Fibroblast of skin of right biceps (primary cell): Measurements from ENCODE around the gene MPPED1.

Experiments used
- DNase-seq: peaks from one replicate; pipeline ENCODE4 v3.0.0-alpha.2; 2013

The MPPED1 gene

GRCh38 chr22:43529934-43530333 lies 118.1 kb downstream of the MPPED1 start:
- DNase-seq, result no peak

- no peak for DNase-seq
Observed at GRCh38 chr22:43530349-43531201, 118.8 kb downstream of the MPPED1 start.

DNA sequence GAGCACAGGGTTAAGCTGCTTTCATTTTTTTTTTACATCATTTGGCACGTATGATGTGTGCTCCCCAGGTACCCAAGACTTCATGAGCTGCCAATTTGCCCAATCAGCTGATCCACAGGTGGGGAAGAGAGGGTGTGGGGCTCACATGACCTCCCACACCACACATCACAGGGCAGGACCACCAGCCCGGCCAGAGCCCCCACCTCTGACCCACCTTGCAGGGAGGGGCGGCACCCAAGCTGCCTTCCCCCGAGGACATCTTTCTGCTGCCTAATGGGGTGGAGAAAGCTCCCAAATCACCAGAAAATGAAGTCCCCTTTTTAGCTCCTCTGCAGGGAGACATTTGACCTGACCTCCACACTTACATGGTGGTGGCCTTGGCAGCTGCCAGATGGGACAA lies 119.8 kb downstream of the MPPED1 start:
- no peak for DNase-seq

DNA sequence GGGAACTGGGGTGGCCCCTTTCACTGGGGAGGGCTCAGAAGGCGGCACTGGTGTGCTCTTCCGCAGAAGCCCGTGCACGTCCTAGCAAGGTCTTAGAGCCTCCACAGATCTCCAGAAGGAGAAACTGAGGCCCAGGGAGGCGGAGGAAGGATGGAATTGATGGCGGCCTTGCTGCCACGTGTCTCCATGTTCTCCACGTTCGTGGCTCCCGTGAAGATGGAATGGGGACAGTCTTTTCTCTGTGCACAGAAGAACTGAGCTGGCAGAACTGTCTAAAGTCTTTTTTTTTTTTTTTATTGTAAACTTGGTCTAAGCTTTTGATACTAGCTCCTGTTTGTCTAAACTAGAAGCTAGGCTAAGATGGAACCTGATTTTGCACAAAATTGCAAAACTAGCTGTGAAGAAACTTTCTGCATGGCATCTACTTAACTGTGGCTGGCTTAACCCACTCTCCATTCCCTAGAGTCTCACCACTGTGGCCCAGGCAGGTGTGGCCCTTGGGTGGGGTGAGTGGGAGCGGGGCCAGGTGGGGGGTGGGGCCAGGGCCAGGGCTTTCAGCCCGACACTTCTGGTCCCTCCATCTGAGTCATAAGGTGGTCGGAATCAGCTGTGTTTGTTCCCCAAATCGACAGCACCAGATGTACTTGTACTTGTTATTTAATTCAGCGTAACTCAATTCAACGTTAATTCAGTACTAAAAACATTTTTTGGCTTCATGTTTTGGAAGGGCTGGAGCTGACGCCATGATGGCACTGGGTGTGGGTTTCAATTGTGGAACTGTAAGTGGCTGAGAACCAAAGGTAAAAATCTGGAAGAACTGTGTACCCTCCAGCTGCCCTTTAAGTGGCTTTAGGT lies 120.7 kb downstream of the MPPED1 start:
- DNase-seq, result no peak

DNA sequence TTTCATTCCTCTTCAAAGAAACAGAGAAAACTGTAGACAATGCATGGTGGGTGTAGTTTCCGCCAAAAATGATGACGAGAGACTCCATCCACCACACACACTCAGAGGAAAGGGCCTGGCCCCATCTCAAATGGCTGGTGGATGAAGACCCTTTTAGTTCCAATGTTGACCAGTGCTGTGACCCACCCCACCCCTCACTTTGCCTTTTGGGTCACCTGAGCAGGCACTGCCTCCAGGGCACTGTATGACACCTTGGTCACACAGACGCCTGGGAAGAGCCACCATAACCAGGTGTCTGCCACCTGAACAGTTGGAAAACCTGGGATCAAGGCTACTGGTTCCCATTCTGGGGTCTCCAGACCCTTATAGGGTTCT lies 121.3 kb downstream of the MPPED1 start:
- no peak for DNase-seq

DNA sequence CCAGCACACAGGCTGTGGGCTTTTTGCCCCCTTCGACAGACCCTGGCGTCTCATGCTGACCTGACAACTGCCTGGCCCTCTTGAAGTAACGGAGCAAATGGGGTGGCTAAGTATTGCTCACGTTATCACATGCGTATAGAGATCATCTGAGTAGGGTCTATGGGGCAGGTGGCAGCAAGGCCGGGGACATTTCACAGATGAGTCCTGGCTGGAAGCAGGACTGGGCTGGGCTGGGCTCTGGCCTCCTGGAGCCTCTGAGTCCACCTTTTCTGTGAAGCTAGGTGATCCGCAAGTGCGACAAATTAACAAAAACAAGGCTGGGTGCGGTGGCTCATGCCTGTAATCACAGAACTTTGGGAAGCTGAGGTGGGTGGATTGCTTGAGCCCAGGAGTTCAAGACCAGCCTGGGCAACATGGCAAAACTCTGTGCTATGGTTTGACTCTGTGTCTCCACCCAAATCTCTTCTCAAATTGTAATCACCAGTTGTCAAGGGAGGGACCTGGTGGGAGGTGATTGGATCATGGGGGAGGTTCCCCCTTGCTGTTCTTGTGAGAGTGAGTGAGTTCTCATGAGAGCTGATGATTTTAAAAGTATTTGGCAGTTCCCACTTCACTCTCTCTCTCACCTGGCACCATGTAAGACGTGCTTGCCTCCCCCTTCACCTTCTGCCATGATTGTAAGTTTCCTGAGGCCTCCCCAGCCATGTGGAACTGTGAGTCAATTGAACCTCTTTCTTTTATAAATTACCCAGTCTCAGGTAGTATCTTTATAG lies 122.0 kb downstream of the MPPED1 start:
- DNase-seq, result no peak

- DNase-seq, result no peak
Observed at GRCh38 chr22:43534916-43535315, 123.1 kb downstream of the MPPED1 start.

- no peak for DNase-seq
Observed at GRCh38 chr22:43535336-43535735, 123.5 kb downstream of the MPPED1 start.

DNA sequence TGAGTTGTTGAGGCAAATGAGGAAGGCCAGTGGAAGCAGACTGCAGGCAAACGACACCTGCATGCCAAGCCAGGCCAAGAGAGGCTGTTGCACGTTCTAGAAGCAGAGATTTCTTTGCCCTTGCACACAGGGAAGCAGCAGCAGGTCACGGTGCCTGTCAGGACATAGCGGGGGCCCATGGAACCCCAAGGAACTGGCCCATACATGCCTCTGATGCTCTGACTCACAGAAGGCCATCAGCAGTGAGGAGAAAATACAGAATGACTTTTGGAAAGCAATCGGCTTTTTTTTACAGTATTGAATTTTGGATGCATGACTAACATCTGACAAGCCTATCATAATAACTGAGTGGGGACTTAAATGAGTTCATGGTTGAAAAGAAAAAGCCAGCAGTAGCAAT lies 123.9 kb downstream of the MPPED1 start:
- no peak for DNase-seq

DNA sequence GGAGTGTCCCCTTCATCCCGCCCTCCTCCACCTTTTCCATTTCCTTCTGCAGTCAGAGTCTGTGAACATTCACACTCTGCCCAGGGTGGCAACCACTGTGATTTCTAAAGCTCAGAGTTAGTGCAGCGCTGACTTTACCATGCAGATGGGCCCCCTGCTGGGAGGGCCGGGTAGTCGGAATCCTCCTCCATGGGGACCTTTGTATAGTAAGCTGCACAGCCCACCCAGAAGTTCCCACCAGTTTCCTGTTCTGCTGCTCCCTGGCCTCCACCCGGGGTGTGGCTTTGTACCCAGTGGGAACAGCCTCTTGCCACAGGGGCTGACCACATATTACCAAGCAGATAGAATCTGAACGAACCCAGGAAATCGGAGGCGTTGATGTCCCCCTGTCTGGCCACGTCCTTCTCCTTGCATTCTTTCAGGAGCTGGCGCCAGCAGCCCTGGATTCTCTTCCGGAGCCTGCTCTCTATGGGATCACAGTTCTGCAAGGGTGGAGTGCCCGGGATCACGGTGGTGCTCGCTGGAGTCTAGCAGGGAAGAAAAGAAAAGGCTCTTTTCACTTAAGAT lies 125.3 kb downstream of the MPPED1 start:
- no peak for DNase-seq

DNA sequence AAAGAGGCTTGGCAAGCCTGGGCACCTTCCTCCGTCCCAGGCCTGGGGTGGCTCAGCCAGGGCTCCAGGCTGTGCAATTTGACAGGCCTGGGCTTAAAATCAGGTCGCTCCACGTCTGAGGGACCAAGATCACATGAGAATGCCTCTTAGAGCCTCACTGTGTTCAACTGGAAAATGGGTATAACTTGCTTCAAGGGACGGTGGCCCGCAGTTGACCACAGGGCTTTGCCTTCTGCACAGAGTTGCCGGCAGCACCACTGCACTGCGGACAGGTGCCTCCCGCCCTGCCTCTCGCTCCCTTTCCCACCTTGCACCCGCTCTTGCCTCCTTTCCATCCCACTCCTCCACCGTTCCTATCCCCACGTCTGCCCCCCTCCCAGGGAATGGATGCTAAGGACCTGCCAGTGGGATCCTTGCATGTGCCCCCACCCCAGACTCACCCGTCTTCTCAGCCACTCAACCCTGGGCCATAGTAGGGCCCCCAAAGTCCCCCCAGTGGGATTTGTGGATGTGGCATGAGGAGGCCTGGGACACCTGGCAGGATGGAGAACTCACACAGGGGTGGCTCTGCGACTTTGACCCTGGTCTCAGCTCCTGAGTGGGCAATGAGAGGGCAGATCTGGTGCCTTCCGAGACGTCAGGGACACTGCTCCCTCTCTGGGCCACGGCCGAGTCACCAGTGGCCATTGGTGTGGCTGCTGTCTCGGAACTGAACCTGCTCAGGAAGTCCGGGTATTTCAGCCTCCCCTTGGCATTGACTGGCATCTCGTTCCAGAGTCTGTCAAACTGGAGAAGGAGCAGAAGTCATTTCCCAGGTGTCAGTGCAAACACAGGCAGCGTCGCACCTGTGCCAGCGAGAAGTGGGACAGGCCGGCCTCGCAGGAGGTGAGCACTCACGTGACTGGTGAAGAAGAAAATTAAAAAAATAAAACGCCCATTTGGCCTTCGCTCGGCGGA lies 128.0 kb downstream of the MPPED1 start:
- no peak for DNase-seq

DNA sequence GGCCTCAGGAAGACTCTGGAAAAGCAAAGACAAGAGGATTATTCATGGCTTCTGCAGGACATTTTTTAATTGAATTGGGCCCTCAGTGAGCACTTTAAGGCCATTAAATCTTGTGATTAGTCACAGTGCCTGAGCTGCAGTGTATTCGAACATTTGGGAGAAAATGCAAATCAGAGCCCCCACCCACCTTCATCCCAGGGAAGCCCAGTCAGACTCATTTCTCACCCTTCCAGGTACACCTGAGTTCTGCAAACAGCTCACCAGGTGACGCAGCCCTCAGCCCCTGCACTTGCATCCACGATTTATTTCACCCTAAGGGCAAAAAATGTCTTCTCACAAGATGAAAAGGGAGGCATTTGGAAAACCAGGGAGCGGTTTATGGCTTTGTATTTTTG lies 128.7 kb downstream of the MPPED1 start:
- no peak for DNase-seq

DNA sequence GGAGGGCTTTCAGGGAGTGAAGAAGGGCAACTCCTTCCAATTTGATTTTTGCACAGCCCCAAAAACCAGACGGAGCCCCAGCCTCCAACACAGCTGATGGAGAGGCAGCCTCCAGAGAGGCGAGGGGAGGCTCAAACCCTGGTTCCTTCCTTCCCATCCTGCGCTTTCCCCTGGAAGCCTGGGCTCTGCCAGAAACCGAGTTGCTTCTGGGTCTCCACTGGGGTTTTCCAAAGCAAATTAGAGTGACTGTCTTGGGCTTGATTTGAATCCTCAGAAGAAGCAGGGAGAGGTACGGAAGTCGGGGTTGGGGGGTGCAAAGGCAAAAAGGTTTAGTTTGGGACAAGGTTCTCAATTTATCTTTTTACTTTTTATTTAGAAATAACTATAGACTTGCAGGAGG lies 129.2 kb downstream of the MPPED1 start:
- DNase-seq, result no peak

DNA sequence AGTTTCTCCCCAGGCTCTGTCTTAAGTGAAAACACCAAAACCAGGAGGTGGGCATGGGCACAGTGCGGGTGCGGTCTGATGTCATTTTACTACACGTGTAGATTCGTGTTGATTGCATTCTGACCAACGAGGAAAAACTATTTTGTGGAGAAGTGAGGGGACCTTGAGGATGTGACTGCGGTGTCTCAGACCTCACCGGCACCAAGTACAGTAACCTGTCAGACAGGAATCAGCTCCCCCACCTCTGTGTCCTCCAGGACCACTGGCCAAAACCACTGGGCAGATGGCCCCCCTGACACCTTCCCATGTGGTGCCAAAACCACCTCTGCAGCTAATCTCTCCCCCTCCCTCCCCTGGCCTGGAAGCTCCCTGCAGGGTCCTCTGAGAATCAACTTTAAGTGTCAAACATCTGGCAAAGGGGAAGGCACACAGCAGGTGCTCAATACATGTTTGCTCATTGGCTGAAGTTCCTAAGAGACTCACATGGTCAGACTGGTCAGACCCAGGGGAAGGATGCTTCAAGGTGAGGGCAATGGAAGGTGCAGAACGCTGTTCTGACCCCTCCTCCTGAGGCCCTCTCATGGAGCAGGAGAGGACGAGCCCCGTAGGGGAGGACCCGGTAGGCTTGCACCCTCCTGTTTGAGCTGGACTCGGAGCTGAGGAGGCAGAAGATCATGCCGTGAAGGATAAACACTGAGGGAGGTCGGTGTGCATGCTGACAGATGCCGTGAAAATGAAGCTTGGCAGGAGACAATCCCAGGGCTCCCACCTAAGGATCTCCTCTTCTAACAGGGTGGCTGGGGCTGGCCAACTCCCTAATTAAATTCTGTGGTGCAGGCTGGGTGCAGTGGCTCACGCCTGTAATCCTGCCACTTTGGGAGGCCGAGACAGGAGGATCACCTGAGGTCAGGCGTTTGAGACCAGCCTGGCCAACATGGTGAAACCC lies 129.9 kb downstream of the MPPED1 start:
- no peak for DNase-seq

- DNase-seq, result no peak
Observed at GRCh38 chr22:43542681-43543521, 131.1 kb downstream of the MPPED1 start.

- no peak for DNase-seq
Observed at GRCh38 chr22:43543522-43544288, 131.9 kb downstream of the MPPED1 start.

DNA sequence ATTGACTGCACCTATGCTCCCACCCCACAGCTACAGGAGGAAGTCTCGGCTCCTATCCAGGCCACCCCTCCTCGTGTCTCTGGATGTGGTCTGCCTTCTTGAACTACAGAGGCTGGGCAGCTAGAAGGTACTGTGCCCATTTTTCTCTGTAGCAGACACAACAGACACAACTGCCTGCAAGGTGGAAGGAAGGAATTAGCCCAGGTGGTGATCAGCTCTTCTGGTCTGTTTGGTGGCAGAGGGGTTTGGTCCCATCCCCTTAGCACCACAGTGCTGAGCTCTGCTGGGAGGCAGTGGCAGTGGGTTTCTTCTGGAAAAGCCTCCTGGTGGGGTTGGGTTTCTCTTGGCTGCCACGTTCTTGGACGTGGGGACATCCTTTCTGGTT lies 132.5 kb downstream of the MPPED1 start:
- no peak for DNase-seq

- no peak for DNase-seq
Observed at GRCh38 chr22:43546186-43546585, 134.4 kb downstream of the MPPED1 start.
